Cerebellar cortex (tissue), 1 donor: ENCODE measurements around the gene DLG1.
A peak's percentile ranks its signal among the peaks of the same experiment; 100 is the strongest.
"Not testable (repeated sequence)": the region's sequence is repeated elsewhere in the genome, so short reads cannot be mapped to it uniquely, and the experiment has no call there.

Experiments used
- DNase-seq: peaks from one replicate; pipeline ENCODE4 v3.0.0-alpha.2; 2015; ENCODE audit warnings: low spot score

DLG1 gene

DNA sequence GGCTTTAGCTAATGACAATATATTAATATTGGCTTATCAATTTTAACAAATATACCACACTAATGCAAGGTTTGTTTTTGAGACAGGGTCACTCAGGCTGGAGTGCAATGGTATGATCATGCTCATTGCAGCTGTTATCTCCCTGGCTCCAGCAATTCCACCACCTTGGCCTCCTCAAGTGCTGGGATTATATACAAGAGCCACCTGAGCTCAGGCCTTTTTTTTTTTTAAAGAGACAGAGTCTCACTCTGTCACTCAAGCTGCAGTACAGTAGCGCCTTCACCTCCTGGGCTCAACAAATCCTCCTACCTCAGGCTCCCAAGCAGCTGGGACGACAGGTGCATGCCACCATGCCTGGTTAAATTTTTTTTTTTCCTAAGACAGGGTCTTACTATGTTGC, 11.7 kb downstream of the DLG1 start:
- no peak for DNase-seq

GRCh38 chr3:197285557-197285956, 12.9 kb downstream of the DLG1 start:
- no peak for DNase-seq

DNA sequence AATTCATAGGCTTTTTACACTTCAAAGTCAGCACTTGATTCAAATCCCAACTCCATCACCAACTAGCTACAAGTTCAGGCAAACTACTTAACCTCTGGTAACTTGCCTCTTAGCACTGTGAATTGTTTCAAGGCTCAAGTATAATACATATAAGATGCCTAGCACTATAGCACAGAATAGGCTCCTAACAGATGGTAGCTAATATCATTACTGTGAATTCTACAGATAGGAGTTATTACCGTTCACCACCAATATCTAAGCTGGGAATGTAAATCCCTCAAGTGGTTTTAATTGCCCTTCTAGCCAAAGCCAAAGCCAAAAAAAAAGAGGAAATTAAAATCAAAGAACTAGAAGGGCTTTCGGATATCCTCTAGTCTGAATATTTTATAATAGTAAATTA, 15.4 kb downstream of the DLG1 start:
- DNase-seq, result no peak

- DNase-seq, result no peak
Observed at GRCh38 chr3:197281849-197282248, 16.6 kb downstream of the DLG1 start.

- no peak for DNase-seq
Observed at GRCh38 chr3:197280156-197280555, 18.3 kb downstream of the DLG1 start.

DNA sequence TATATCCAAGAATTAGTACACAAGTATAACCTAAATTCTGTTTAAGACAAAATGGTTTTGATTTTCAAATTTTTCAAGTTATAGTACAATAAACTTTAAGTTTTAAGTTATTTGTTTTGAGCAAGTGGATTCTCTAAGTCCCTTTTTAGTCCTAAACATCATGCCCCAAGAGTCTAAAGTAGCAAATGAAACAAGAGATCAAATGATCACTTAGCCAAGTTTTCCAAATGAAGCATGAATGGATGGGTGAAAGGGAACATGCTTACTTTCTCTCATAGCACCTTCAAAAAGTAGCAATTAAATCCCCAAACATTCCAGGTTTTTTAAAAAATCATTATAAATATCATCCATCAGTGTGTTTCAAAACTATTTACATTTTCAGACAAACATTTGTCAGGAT, 19.5 kb downstream of the DLG1 start:
- DNase-seq, result no peak

DNA sequence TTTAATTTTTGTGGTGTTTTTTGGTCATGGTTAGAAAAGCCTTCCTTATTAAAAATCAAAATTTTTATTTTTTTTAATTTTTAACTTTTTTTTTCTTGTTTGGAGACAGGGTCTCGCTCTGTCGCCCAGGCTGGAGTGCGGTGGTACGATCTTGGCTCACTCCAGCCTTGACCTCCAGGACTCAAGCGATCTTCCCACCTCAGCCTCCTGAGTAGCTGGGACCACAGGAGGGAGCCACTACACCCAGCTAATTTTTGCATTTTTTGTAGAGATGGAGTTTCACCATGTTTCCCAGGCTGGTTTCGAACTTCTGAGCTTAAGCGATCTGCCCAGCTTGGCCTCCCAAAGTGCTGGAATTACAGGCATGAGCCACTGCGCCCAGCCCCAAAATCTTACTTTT, 21.6 kb downstream of the DLG1 start:
- DNase-seq, result not testable (repeated sequence)

GRCh38 chr3:197270558-197271317, 27.7 kb downstream of the DLG1 start:
- no peak for DNase-seq

GRCh38 chr3:197269024-197269423, 29.4 kb downstream of the DLG1 start:
- DNase-seq, result no peak

DNA sequence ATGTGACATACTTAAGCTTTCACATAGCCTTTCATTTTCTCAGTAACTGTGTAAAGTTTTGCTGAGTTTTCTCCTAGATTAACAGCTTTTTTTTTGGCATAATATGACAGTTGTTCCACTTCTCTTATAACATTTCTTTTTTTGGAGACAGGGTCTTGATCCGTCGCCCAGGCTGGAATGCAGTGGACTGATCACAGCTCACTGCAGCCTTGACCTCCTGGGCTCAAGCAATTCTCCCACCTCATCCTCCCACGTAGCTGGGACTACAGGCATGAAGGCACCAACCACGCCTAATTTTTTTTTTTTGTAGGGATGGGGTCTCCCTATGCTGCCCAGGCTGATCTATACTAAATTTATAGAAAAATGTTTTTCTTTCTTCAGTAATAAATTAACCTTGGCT, 30.1 kb downstream of the DLG1 start:
- no peak for DNase-seq

GRCh38 chr3:197266331-197266730, 32.1 kb downstream of the DLG1 start:
- DNase-seq, result no peak

DNA sequence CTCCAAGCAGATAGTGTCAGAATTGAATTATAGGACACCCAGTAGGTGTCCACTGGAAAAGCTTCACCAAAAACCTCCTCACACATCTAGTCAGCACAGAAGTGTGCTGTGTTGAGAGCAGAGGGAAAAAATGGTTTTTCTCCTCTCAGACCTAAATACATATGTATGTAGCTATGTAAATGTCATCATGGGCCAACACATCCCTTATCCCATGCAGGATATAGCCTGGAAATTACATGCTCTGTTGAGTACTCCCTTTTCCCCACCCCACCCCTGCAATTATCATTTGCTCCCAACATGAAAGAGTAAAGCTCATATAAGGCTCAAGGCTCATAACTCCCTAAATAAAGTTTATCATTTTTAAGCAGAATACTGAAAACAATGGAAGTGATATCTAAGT, 35.7 kb downstream of the DLG1 start:
- DNase-seq, result no peak

GRCh38 chr3:197261164-197261509, 37.3 kb downstream of the DLG1 start:
- DNase-seq, result no peak

GRCh38 chr3:197260491-197261163, 37.8 kb downstream of the DLG1 start:
- DNase-seq, result peak; percentile 57

- peak; percentile 65 for DNase-seq
Observed at GRCh38 chr3:197259096-197259495, 39.3 kb downstream of the DLG1 start.

- DNase-seq, result peak; percentile 52
Observed at GRCh38 chr3:197258168-197258755, 40.1 kb downstream of the DLG1 start.

DNA sequence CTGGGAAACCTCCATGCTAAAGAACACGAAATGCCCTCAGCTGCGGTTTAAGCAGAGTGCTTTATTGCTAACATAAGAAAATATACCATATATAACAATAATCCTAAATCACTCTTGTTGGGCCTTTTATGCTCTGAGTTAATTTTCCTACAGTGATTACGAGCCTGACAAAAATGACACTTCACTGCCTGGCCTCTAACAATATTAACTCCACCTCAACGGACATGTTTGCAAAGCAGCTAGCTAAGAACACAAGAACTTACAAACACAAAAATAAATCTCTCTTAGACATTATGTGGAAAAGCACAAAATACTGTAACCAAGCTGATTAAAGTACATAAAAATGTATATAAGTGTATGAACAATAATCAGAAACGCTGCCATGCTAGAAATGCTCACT, 40.7 kb downstream of the DLG1 start:
- DNase-seq, result peak; percentile 54

DNA sequence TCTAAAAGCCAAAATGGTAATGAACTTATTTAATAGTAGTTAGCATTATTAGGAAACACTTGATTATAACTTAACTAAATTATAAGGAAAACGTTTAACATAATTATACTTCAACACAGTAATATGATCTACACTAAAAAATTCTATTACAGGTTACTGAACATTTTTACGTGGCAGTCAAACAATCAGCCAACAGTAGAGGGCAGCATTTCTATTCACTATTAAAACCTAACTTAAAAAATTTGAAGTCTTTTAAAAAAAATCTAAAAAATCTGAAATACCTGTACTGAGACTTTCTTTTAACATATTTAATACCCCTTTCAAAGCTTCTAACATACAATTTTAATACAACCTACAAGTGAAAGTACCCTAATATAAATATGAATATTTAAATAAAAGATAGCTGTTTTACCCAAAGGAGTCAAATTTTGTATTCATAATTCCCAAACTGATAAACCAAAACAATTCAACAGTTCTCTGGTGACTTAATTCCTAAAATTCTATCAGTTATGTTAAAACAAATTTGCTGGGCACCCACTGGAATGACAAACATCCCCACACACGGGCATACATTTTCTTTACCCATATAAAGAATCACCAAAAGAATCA, 41.5 kb downstream of the DLG1 start:
- DNase-seq, result peak; percentile 83

- no peak for DNase-seq
Observed at GRCh38 chr3:197256104-197256503, 42.3 kb downstream of the DLG1 start.

GRCh38 chr3:197253238-197253947, 45.0 kb downstream of the DLG1 start:
- no peak for DNase-seq

DNA sequence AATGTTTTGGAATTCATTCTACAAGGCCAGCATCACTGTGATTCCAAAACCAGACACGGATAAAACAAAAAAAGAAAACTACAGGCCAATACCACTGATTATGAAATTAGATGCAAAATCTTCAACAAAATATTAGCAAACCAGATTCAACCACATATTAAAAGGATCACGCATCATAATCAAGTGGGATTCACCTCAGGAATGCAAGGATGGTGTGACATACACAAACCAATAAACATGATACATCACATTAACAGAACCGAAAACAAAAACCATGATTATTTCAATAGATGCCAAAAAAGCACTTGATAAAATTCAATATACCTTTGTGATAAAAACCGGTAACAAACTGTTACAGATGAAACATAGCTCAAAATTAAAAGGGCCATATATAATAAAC, 48.9 kb downstream of the DLG1 start:
- no peak for DNase-seq

DNA sequence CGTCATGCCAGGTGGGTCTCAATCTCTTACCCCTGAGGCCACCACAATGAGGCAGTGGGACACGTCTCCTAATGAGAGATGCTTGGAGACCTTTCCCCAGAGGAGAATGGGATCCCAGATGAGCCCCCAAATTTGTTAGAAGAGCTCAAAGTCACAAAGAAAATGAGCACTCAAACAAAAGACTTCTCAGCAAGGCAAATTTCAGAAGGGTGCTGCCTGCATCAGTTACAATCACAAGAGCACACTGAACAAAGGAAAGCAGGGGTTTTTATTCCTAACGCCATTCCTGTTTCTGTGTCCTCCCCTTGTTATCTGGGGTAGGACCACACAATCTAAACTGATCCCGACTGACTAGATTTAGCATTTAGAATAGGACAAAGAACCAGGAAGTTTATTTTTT, 50.1 kb downstream of the DLG1 start:
- DNase-seq, result no peak
